Measurements from ENCODE around the gene GNB3.

GNB3 gene

GRCh38 chr12:6840761-6841515 is at the start of gene GNB3:
Gene GNB3, plus strand, starts transcription at chr12:6840925. Its CDS starts 363 bp downstream, at chr12:6841288.
- DNase-seq (ENCODE audit: low read depth) = no peak

- no peak for DNase-seq (ENCODE audit: low read depth)
Observed at GRCh38 chr12:6791931-6792520, 48.7 kb upstream of the GNB3 start.

- no peak for DNase-seq (ENCODE audit: low read depth)
Observed at GRCh38 chr12:6792522-6793201, 48.1 kb upstream of the GNB3 start.

- DNase-seq (ENCODE audit: low read depth) = no peak
Observed at GRCh38 chr12:6795088-6795487, 45.6 kb upstream of the GNB3 start.

- DNase-seq (ENCODE audit: low read depth) = no peak
Observed at GRCh38 chr12:6796576-6796975, 44.1 kb upstream of the GNB3 start.

- no peak for DNase-seq (ENCODE audit: low read depth)
Observed at GRCh38 chr12:6799147-6799546, 41.6 kb upstream of the GNB3 start.

- no peak for DNase-seq (ENCODE audit: low read depth)
Observed at GRCh38 chr12:6807170-6807569, 33.6 kb upstream of the GNB3 start.

GRCh38 chr12:6809056-6809455 is 31.7 kb upstream of the GNB3 start:
- DNase-seq (ENCODE audit: low read depth) = no peak

- DNase-seq (ENCODE audit: low read depth) = no peak
Observed at GRCh38 chr12:6810758-6811157, 30.0 kb upstream of the GNB3 start.

GRCh38 chr12:6813363-6813762 is 27.4 kb upstream of the GNB3 start:
- DNase-seq (ENCODE audit: low read depth) = no peak

- DNase-seq (ENCODE audit: low read depth) = no peak
Observed at GRCh38 chr12:6816598-6816997, 24.1 kb upstream of the GNB3 start.

GRCh38 chr12:6817098-6817497 is 23.6 kb upstream of the GNB3 start:
- no peak for DNase-seq (ENCODE audit: low read depth)

GRCh38 chr12:6817662-6818157 is 23.0 kb upstream of the GNB3 start:
- DNase-seq (ENCODE audit: low read depth) = no peak

- no peak for DNase-seq (ENCODE audit: low read depth)
Observed at GRCh38 chr12:6818222-6818621, 22.5 kb upstream of the GNB3 start.

GRCh38 chr12:6818645-6819044 is 22.1 kb upstream of the GNB3 start:
- DNase-seq (ENCODE audit: low read depth) = no peak

- DNase-seq (ENCODE audit: low read depth) = no peak
Observed at GRCh38 chr12:6819106-6820030, 21.4 kb upstream of the GNB3 start.

- no peak for DNase-seq (ENCODE audit: low read depth)
Observed at GRCh38 chr12:6820166-6820565, 20.6 kb upstream of the GNB3 start.

- peak; percentile 54 for DNase-seq (ENCODE audit: low read depth)
Observed at GRCh38 chr12:6821591-6822425, 18.9 kb upstream of the GNB3 start, which contains the start of gene GPR162. Gene GPR162, plus strand, starts transcription at chr12:6821821. Its CDS starts 2,078 bp downstream, at chr12:6823899.

GRCh38 chr12:6822426-6823135 is 18.1 kb upstream of the GNB3 start:
- DNase-seq (ENCODE audit: low read depth) = no peak
